GM12874 (cell line): Measurements from ENCODE around the gene ORM1.

Experiments
- TF ChIP-seq, protein P1 (sequence below): IDR thresholded peaks from 2 replicates; pipeline ENCODE4 v1.5.1; 2011; ENCODE audit warnings: low read depth, mild to moderate bottlenecking, control low read depth, low read length, moderate library complexity; ENCODE audit not compliant: insufficient read depth

The ORM1 gene

DNA sequence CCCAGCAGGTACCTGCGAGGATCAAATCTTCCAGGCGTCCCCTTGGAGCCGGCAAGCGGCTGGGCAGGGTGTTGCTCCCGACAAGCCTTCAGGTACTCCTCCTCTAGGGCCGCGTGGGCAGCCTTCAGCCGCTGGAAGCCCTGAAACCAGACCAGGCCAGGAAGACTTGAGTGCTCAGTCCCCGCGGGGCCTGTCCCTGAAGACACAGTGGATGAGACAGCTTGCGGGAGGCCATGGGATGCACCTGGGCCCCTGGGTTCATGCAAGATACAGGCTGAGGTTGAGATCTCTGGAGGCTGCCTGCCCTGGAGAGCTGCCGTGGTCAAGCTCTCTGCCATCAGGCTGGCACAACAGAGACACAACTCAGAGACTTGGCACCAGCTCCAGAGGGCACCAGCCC is 39.5 kb downstream of the ORM1 start:
- TF ChIP-seq, protein P1, sequence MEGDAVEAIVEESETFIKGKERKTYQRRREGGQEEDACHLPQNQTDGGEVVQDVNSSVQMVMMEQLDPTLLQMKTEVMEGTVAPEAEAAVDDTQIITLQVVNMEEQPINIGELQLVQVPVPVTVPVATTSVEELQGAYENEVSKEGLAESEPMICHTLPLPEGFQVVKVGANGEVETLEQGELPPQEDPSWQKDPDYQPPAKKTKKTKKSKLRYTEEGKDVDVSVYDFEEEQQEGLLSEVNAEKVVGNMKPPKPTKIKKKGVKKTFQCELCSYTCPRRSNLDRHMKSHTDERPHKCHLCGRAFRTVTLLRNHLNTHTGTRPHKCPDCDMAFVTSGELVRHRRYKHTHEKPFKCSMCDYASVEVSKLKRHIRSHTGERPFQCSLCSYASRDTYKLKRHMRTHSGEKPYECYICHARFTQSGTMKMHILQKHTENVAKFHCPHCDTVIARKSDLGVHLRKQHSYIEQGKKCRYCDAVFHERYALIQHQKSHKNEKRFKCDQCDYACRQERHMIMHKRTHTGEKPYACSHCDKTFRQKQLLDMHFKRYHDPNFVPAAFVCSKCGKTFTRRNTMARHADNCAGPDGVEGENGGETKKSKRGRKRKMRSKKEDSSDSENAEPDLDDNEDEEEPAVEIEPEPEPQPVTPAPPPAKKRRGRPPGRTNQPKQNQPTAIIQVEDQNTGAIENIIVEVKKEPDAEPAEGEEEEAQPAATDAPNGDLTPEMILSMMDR: no peak

DNA sequence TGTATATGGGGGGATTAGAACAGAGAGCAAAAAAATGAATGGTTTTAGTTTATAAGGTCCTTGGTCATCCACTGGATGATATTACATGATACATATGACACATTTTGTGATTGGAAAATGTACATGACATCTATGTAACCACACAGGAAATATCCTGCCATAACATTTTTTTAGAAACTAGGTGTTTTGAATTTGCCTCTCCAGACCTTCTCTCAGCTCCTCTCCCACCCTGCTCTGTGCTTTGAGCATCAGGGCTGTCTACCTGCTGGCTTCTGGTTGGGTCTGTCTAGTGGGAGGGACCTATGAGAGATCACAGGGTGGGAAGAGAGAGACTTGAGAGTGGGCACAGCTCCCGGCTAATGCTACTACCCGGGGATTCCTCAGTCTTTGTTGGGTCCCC is 40.5 kb downstream of the ORM1 start:
- TF ChIP-seq, protein P1: no peak

DNA sequence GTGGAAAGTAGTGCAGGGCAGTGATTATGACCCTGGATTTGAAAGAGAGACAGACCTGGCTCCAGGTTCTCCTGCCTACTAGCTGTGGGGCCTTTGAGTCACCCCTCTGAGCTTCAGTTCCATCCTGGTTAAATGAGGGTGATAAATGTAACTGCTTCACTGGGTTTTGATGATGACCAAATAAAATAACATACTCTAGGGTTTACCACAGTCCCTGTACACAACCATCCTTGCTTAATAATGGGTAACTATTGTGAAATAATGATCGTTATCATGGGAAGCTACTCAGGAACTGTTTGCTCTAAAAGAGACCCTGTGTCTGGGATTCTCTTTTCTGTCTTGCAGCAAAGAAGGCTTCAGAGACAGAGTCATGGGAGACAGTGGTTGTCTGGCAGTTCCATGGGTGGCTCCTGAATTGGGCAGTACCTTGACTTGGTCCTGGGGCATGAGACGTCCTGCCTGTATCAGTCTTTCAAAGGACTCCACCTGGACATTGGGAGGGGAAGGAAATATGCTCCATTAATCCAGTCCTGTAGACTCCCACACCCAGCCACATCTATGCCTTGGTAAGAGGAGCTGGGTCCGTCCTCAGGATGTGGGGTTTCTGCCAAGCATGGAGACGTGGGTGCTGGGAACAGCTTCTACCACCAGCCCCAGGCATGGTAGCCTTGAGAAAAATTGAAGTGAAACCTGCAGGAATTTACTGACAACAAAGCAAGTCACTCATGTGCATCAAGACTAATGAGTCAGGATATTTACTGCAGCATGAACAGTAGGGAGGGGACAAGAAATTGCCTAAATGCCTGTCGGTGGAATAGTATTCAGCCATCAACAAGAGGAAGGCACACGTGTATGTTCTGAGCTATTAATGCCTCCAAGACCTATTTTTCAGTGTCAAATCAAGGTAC is 41.5 kb downstream of the ORM1 start:
- TF ChIP-seq, protein P1: no peak

DNA sequence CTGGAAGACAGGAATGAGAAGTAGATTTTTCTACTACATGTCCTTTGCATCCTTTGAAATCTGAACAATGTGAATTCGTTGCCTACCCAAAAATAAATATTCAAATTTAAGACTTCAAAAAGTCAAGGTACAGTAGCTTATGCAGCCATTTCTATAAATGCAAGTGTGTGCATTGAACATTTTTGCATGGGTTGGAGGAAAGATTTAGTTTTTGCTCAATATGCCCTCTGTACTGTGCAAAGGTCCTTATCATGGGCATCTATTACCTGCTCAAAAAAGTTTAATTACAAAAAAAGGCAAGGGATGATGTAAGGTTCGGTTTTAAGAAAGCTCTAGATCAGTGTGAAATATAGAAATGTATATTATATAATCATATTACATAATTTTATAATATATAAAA is 42.3 kb downstream of the ORM1 start:
- TF ChIP-seq, protein P1: no peak

DNA sequence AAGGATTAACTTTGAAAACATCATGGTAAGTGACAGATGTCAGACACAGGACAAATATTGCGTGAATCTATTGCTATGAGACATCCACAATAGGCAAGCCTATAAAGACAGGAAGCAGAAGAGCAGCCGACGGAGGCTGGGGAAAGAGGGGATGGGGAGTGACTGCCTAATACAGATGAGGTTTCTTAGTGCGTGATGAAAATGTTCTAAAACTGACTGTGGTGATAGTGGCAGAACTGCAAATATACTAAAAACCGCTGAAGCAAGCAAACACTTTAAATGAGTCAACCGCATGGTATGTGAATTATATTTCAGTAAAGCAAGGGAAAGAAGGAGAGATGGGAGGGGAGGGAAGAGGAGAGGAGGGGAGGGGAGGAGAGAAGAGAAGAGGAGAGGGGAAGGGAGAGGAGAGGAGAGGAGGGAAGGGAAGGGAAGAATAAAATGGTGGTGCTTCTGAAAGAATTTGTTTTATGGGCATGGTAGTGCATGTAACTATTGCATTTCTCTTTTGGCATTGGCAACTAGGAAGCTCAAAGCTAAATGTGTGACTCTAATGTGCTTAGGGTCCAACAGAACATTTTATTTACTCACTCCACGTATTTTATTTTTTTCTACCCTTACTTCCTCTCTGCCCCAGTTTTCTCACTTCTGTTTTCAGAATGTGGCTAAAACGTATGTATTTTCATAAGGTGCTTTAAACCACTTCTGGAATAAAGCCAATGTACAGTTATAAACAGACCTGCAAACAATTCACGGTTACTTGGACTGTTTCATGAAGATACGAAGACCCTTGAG is 43.6 kb downstream of the ORM1 start:
- TF ChIP-seq, protein P1: no peak

DNA sequence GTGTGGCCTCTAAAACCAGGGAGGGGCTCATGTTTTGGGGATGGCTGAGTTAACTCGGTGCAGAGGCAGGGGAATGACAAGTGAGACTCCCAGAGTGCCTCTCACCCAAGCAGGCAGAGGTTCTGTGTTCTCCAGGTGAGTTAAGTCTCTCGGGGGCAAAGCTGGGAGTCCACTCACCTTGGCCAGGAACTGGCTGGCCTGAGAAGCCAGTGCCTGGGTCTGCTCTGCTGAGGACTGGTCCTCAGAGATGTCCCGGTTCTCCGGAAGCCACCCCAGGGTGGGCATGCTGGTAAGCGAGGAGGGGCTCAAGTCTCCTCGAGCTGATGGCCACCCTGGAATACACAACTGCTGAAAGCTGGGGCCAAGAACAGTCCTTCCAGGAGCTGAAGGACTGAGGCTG is 44.5 kb downstream of the ORM1 start:
- TF ChIP-seq, protein P1: no peak

DNA sequence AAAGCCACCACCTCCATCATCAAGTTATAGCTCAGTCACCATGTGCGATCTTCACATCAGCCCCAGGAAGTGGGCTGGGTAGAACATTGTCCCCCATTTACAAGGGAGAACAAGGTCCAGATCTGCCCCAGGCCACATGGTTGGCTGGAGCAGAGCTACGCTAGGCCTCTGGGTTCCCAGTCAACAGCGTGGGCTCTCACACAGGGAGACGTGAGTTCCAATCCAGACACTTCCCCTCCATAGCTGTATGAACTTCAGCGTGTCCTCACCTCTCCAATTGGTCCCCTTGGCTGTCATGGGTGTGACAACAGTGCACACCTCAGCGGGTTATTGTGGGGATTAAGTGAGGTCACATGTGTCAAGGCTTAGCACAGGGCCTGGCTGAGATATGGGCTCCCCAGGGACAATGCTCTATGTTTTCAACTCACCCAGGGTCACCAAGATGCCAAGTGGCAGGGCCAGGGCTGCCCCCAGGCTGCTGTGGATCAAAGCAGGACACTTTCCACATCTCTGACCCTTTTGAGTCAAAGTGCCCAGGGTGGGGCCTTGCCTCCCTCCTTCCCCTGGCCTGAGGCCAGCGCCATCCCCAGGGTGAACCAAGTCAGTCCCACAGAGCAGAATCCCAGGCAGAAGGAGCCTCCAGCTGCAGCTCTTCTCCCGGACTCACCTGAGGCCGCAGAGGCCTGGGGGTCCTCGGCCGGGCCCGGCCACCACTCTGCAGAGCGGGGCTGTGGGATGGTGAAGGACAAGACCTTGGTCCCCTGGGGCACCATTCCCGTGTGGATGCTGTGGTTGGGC is 45.1 kb downstream of the ORM1 start:
- TF ChIP-seq, protein P1: no peak
